HCT116 (cell line): Measurements from ENCODE around the gene OPCML. TPM values are rescaled to one million over a fixed set of nuclear protein-coding genes. Genes with fewer than 3 reads are reported as not detected.

Experiments used
- ATAC-seq: fragments of 200-7000 bp; cut with Tn5 transposase; 2 replicates; pipeline ENCODE4 v1.9.1; 2020; ENCODE audit warnings: mild to moderate bottlenecking, moderate library complexity
- BruUV-seq: library from RNA; stranded (reverse); fragments of 400-500 nt; replicated peaks from 2 replicates; lab custom pipeline; 2021; lab: Mats Ljungman, UMichigan
- CTCF ChIA-PET: fragments of 300-600 bp; sonication (Branson Sonifier 250); formaldehyde crosslinking; loops from one replicate; lab custom pipeline; 2021; ENCODE audit warnings: antibody characterized with exemption; lab: Charles Lee
- POLR2A ChIA-PET: fragments of 300-600, 350-600 bp; sonication (Branson Sonifier 250); formaldehyde crosslinking; loops from one replicate; lab custom pipeline; 2021; ENCODE audit warnings: antibody characterized with exemption; lab: Charles Lee
- RAD21 ChIA-PET, 2 experiments: fragments of 300-600 bp; sonication (Branson Sonifier 250); formaldehyde crosslinking; loops; one replicate each; lab custom pipeline; 2023; ENCODE audit warnings: low total read pairs in 2 of 2; ENCODE audit not compliant: uncharacterized antibody in 2 of 2, unreplicated experiment in 2 of 2, low non-redundant PET in 1 of 2; lab: Charles Lee
- DNase-seq: peaks from one replicate; pipeline ENCODE4 v3.0.0-alpha.2; 2010; ENCODE audit warnings: low read depth, low spot score
- H2AFZ ChIP-seq: fragments of 200-600 bp; shearing (Covaris generic), sonication (generic); 2 replicates; pipeline ENCODE4 v1.6.1; 2017; ENCODE audit warnings: low read depth, mixed run types, mixed read lengths, antibody characterized with exemption, low read length; ENCODE audit not compliant: poor library complexity, severe bottlenecking
- H3K27ac ChIP-seq: 2 replicates; pipeline ENCODE4 v1.5.1; 2012; ENCODE audit warnings: low read depth, low read length
- H3K27me3 ChIP-seq: fragments of 200-600 bp; sonication (generic); 2 replicates; pipeline ENCODE4 v1.6.1; 2016; ENCODE audit warnings: mixed run types, low read length, mixed read lengths; ENCODE audit not compliant: insufficient read depth
- H3K36me3 ChIP-seq, 2 experiments: fragments of 200-500 bp in 1 of 2; fragments of 200-600 bp in 1 of 2; sonication (Bioruptor generic) in 1 of 2; sonication (generic) in 1 of 2; 2 replicates each; pipeline versions ENCODE4 v1.5.1 to v1.6.1; 2014 to 2016; ENCODE audit warnings: low read length in 2 of 2, inconsistent platforms in 1 of 2, mixed read lengths in 1 of 2, mixed run types in 1 of 2; ENCODE audit not compliant: insufficient read depth in 2 of 2, control insufficient read depth in 1 of 2
- H3K4me1 ChIP-seq, 2 experiments: fragments of 200-600 bp in 1 of 2; sonication (generic) in 1 of 2; 2 replicates each; pipeline versions ENCODE4 v1.5.1 to v1.6.1; 2012 to 2017; ENCODE audit warnings: low read length in 2 of 2, inconsistent platforms in 1 of 2, mild to moderate bottlenecking in 1 of 2, mixed read lengths in 1 of 2, mixed run types in 1 of 2, moderate library complexity in 1 of 2; ENCODE audit not compliant: insufficient read depth in 2 of 2, control insufficient read depth in 1 of 2
- H3K4me2 ChIP-seq: fragments of 200-600 bp; sonication (generic); 2 replicates; pipeline ENCODE4 v1.6.1; 2017; ENCODE audit warnings: mixed run types, low read length, mixed read lengths
- H3K4me3 ChIP-seq, 2 experiments: fragments of 200-600 bp in 1 of 2; sonication (generic) in 1 of 2; replicated peaks in 1 of 2; 2 replicates each; pipeline ENCODE4 v1.5.1; 2011 to 2016; ENCODE audit warnings: low read length in 2 of 2, control low read depth in 1 of 2, low read depth in 1 of 2, mild to moderate bottlenecking in 1 of 2, mixed read lengths in 1 of 2, mixed run types in 1 of 2
- H3K79me2 ChIP-seq: fragments of 200-600 bp; sonication (generic); 2 replicates; pipeline ENCODE4 v1.6.1; 2017; ENCODE audit warnings: mild to moderate bottlenecking, mixed run types, low read length, moderate library complexity, mixed read lengths; ENCODE audit not compliant: insufficient read depth
- H3K9ac ChIP-seq: fragments of 200-600 bp; sonication (generic); 2 replicates; pipeline ENCODE4 v1.6.1; 2016; ENCODE audit warnings: low read length, mixed read lengths
- H3K9me2 ChIP-seq: fragments of 200-600 bp; sonication (generic), shearing (Covaris generic); 2 replicates; pipeline ENCODE4 v1.6.1; 2017; ENCODE audit warnings: mixed run types, mild to moderate bottlenecking, moderate library complexity; ENCODE audit not compliant: insufficient read depth
- H3K9me3 ChIP-seq, 2 experiments: fragments of 200-500 bp in 1 of 2; fragments of 200-600 bp in 1 of 2; sonication (Bioruptor generic) in 1 of 2; sonication (generic) in 1 of 2; 2 replicates each; pipeline ENCODE4 v1.6.1; 2014 to 2017; ENCODE audit warnings: low read length in 2 of 2, mixed read lengths in 2 of 2, inconsistent platforms in 1 of 2, low read depth in 1 of 2, mild to moderate bottlenecking in 1 of 2, mixed run types in 1 of 2, moderate library complexity in 1 of 2; ENCODE audit not compliant: control insufficient read depth in 1 of 2, insufficient read depth in 1 of 2
- H4K20me1 ChIP-seq: fragments of 200-600 bp; sonication (generic), shearing (Covaris generic); 2 replicates; pipeline ENCODE4 v1.6.1; 2017; ENCODE audit warnings: mixed run types, mild to moderate bottlenecking, moderate library complexity; ENCODE audit not compliant: insufficient read depth
- ATF3 ChIP-seq: IDR thresholded peaks from 2 replicates; pipeline ENCODE4 v1.6.1; 2012
- CBX3 ChIP-seq: IDR thresholded peaks from 2 replicates; pipeline ENCODE4 v1.6.1; 2012; ENCODE audit warnings: low read depth
- CTCF ChIP-seq, 3 experiments: fragments of 200-600 bp in 1 of 3; sonication (generic) in 1 of 3; IDR thresholded peaks in 2 of 3; conservative IDR thresholded peaks in 1 of 3; 2 replicates each; pipeline ENCODE4 v1.5.1; 2012 to 2017; ENCODE audit warnings: low read depth in 2 of 3, low read length in 2 of 3, antibody characterized with exemption in 1 of 3, borderline replicate concordance in 1 of 3, control low read depth in 1 of 3, mild to moderate bottlenecking in 1 of 3, mixed read lengths in 1 of 3, mixed run types in 1 of 3, moderate library complexity in 1 of 3; ENCODE audit not compliant: insufficient read depth in 1 of 3
- EGR1 ChIP-seq: IDR thresholded peaks from 2 replicates; pipeline ENCODE4 v1.6.1; 2012; ENCODE audit warnings: low read depth
- ELF1 ChIP-seq: IDR thresholded peaks from 2 replicates; pipeline ENCODE4 v1.6.1; 2012; ENCODE audit warnings: low read depth, borderline replicate concordance
- EZH2 ChIP-seq: fragments of 200-600 bp; sonication (generic); IDR thresholded peaks from 2 replicates; pipeline ENCODE4 v1.6.1; 2017; ENCODE audit warnings: antibody characterized with exemption, mixed run types
- EZH2phosphoT487 ChIP-seq: fragments of 200-600 bp; IDR thresholded peaks from 2 replicates; pipeline ENCODE4 v1.6.1; 2018; ENCODE audit warnings: antibody characterized with exemption, borderline replicate concordance
- FOSL1 ChIP-seq: IDR thresholded peaks from 2 replicates; pipeline ENCODE4 v1.6.1; 2012; ENCODE audit warnings: low read depth
- JUND ChIP-seq: IDR thresholded peaks from 2 replicates; pipeline ENCODE4 v1.6.1; 2012
- MAX ChIP-seq: IDR thresholded peaks from 2 replicates; pipeline ENCODE4 v1.6.1; 2012
- POLR2A ChIP-seq: IDR thresholded peaks from 2 replicates; pipeline ENCODE4 v1.7.0; 2011; ENCODE audit warnings: borderline replicate concordance; ENCODE audit not compliant: insufficient read depth, insufficient read length; ENCODE audit errors: extremely low read depth
- REST ChIP-seq: IDR thresholded peaks from 2 replicates; pipeline ENCODE4 v1.6.1; 2012; ENCODE audit warnings: low read depth
- SIN3A ChIP-seq: IDR thresholded peaks from 2 replicates; pipeline ENCODE4 v1.6.1; 2012; ENCODE audit warnings: low read depth
- SRF ChIP-seq: IDR thresholded peaks from 2 replicates; pipeline ENCODE4 v1.6.1; 2012; ENCODE audit warnings: low read depth
- TCF7L2 ChIP-seq: IDR thresholded peaks from 2 replicates; pipeline ENCODE4 v1.7.0; 2011; ENCODE audit warnings: borderline replicate concordance, inconsistent platforms; ENCODE audit not compliant: insufficient read depth, insufficient read length; ENCODE audit errors: extremely low read depth
- ZFX ChIP-seq: fragments of 450-650 bp; IDR thresholded peaks from 2 replicates; pipeline ENCODE4 v1.6.1; 2017
- intact Hi-C: fragments of 100-400 bp; cut with micrococcal nuclease; formaldehyde crosslinking; loops from 2 replicates; pipeline ENCODE4 v1.10.0; 2022
- total RNA-seq: library from RNA; stranded (reverse); gene quantifications from one replicate; pipeline ENCODE4 v1.2.1, GENCODE V29; 2021; ENCODE audit not compliant: unreplicated experiment

OPCML gene
- total RNA-seq, 1 experiment from 2014 or later: not detected

- TF ChIP-seq REST: no peak
- no peak for TF ChIP-seq ZFX
- no peak for TF ChIP-seq CTCF (IDR thresholded peaks at IDR 0.05 in 2 of 3, conservative IDR thresholded peaks at IDR 0.05 in 1 of 3; ENCODE audit: borderline replicate concordance in 1 of 3, insufficient read depth in 1 of 3, low read depth in 2 of 3, low read length in 2 of 3)
- TF ChIP-seq EZH2phosphoT487: no peak
- TF ChIP-seq TCF7L2: no peak
- no peak for TF ChIP-seq JUND
- no peak for TF ChIP-seq EGR1
These were observed 410.0 kb downstream of the OPCML start (continued) for GRCh38 chr11:133122256-133122655.

GRCh38 chr11:133118563-133119268 is 413.6 kb downstream of the OPCML start:
- DNase-seq (no peak), ATAC-seq (no peak)
- no peak overlapping the region for H3K4me3 ChIP-seq
- H3K79me2 ChIP-seq: no peaks in the 10 kb centered on the region
- no peaks in the 10 kb centered on the region for H3K27me3 ChIP-seq
- no peak overlapping the region for H3K9ac ChIP-seq
- intact Hi-C loops: no loop called here
- ChIA-PET CTCF (no interaction called here), RAD21 (no interaction called here), POLR2A (no interaction called here)
- no peaks in the 10 kb centered on the region for H3K36me3 ChIP-seq
- H3K9me3 ChIP-seq: peaks cover 7 to 13% of the 10 kb centered on the region in 2 experiments; a peak in 2 of 4 replicates
- no peak overlapping the region for H3K27ac ChIP-seq
- no peaks in the 10 kb centered on the region for H3K9me2 ChIP-seq
- no TSS peak for BruUV-seq
- H3K4me1 ChIP-seq: no peaks in the 10 kb centered on the region
- H3K4me2 ChIP-seq: no peak overlapping the region
- no peak for TF ChIP-seq ATF3
- TF ChIP-seq EZH2: no peak
- TF ChIP-seq POLR2A: no peak
- TF ChIP-seq SRF: no peak
- no peak for TF ChIP-seq ELF1
- TF ChIP-seq ZFX: no peak
- no peak for TF ChIP-seq SIN3A
- no peak for TF ChIP-seq FOSL1
- TF ChIP-seq MAX: no peak
- no peak for TF ChIP-seq EGR1
- TF ChIP-seq CBX3: no peak
- H2AFZ ChIP-seq: no peak overlapping the region
- no peaks in the 10 kb centered on the region for H4K20me1 ChIP-seq
